ENCODE data around the gene CETP. TPM values are rescaled to one million over a fixed set of nuclear protein-coding genes. Genes with fewer than 3 reads are reported as not detected.
"Not testable (repeated sequence)": the region's sequence is repeated elsewhere in the genome, so short reads cannot be mapped to it uniquely, and the experiment has no call there.

CETP gene
- polyA plus RNA-seq, 5 donors, result 11.3 to 14.7 (median 12.6) TPM

GRCh38 chr16:56956076-56956475, 5.7 kb upstream of the CETP start:
- no peak for DNase-seq

GRCh38 chr16:56956756-56957155, 5.0 kb upstream of the CETP start:
- DNase-seq, result no peak

- DNase-seq, result no peak
Measured at GRCh38 chr16:56960681-56961281, 969 bp upstream of the CETP start.

GRCh38 chr16:56961386-56961785, 364 bp upstream of the CETP start:
- peak; percentile 39 to 42 for DNase-seq

- peak; percentile 37 to 50 for DNase-seq
Measured at GRCh38 chr16:56964243-56965148, 2.7 kb downstream of the CETP start.

- no peak for DNase-seq
Measured at GRCh38 chr16:56965149-56966092, 3.7 kb downstream of the CETP start.

- DNase-seq, result no peak
Measured at GRCh38 chr16:56966093-56966475, 4.3 kb downstream of the CETP start.

- no peak for DNase-seq
Measured at GRCh38 chr16:56967733-56968132, 6.0 kb downstream of the CETP start.

GRCh38 chr16:56969769-56970168, 8.0 kb downstream of the CETP start:
- DNase-seq, result no peak

- DNase-seq, result no peak
Measured at GRCh38 chr16:56970934-56971767, 9.4 kb downstream of the CETP start.

GRCh38 chr16:56971768-56972043, 10.0 kb downstream of the CETP start:
- no peak for DNase-seq

- DNase-seq, result no peak
Measured at GRCh38 chr16:56972403-56973293, 10.9 kb downstream of the CETP start.

- no peak for DNase-seq
Measured at GRCh38 chr16:56973294-56973689, 11.5 kb downstream of the CETP start.

- DNase-seq, result not testable (repeated sequence)
Measured at GRCh38 chr16:56973899-56974298, 12.1 kb downstream of the CETP start.

- DNase-seq, result no peak
Measured at GRCh38 chr16:56974549-56975300, 13.0 kb downstream of the CETP start.

- DNase-seq, result no peak
Measured at GRCh38 chr16:56975714-56976113, 14.0 kb downstream of the CETP start.

- no peak for DNase-seq
Measured at GRCh38 chr16:56977216-56977615, 15.5 kb downstream of the CETP start.

- no peak for DNase-seq
Measured at GRCh38 chr16:56977823-56978430, 16.2 kb downstream of the CETP start.

GRCh38 chr16:56980201-56980535, 18.4 kb downstream of the CETP start:
- DNase-seq, result no peak
